Astrocyte of the spinal cord (primary cell): ENCODE results near the gene SOX6.

Experiments
- DNase-seq: peaks from one replicate; pipeline ENCODE4 v3.0.0; 2011; ENCODE audit warnings: low read depth, low spot score
- H3K4me3 ChIP-seq: 2 replicates; pipeline ENCODE4 v1.5.1; 2011; ENCODE audit warnings: low read depth, mild to moderate bottlenecking, low read length, moderate library complexity
- in situ Hi-C: cut with HindIII; loops from 2 replicates; pipeline ENCODE4 v1.10.0; 2017; ENCODE audit warnings: low sequenced_read_pairs
- TF ChIP-seq, protein P1 (sequence below): IDR thresholded peaks from 2 replicates; pipeline ENCODE4 v1.5.1; 2012; ENCODE audit warnings: low read depth, mild to moderate bottlenecking, low read length, inconsistent platforms

Gene SOX6

DNA sequence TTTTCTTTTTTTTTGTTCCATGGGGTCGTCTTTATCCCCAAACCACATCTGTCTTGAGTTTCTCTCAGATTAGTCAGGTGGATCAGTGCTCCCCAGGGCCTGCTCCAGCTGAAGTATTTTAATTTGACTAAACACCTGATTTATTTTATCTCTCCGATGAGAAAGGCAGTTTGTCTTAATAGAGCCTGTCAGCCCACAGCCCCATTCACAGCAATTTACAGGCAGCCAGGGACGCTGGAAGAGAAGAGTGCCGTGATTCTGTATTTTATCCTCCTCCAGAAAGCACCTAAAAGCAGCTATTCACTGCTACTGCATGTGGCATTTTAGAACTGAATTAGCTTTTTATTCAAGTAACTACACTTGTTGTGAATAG is 164.5 kb downstream of the SOX6 start:
- DNase-seq: no peak
- in situ Hi-C loops: no loop called here
- H3K4me3 ChIP-seq: no peak overlapping the region
- TF ChIP-seq, protein P1, sequence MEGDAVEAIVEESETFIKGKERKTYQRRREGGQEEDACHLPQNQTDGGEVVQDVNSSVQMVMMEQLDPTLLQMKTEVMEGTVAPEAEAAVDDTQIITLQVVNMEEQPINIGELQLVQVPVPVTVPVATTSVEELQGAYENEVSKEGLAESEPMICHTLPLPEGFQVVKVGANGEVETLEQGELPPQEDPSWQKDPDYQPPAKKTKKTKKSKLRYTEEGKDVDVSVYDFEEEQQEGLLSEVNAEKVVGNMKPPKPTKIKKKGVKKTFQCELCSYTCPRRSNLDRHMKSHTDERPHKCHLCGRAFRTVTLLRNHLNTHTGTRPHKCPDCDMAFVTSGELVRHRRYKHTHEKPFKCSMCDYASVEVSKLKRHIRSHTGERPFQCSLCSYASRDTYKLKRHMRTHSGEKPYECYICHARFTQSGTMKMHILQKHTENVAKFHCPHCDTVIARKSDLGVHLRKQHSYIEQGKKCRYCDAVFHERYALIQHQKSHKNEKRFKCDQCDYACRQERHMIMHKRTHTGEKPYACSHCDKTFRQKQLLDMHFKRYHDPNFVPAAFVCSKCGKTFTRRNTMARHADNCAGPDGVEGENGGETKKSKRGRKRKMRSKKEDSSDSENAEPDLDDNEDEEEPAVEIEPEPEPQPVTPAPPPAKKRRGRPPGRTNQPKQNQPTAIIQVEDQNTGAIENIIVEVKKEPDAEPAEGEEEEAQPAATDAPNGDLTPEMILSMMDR: no peak

DNA sequence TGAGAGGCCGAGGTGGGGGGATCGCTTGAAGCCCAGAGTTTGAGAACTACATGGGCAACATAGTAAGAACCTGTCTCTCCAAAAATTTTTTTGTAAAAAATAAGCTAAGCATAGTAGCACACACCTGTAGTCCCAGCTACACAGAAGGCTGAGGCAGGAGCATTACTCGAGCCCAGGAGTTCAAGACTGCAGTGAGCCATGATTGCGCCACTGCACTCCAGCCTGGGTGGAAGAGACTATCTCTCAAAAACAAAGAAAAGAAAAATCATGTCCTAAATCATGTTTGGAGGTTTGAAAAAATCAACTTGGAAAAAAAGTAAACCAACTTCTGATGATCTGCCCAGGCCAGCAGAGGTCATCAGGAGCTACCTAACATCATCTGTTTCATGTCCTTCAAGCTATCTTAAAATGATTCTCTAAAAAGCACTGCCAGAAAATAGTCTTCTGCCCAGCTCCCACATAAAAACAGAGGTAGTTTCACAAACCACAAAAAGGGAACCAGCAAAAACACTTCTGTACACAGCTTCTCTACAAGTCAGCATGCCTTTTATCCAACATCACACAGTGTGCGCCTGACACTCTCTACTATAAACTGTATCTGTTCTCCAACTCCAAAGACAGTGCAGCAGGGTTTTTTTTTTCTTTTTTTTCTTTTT is 165.0 kb downstream of the SOX6 start:
- in situ Hi-C loops: no loop called here
- no peak for DNase-seq
- TF ChIP-seq, protein P1: no peak
- no peak overlapping the region for H3K4me3 ChIP-seq

DNA sequence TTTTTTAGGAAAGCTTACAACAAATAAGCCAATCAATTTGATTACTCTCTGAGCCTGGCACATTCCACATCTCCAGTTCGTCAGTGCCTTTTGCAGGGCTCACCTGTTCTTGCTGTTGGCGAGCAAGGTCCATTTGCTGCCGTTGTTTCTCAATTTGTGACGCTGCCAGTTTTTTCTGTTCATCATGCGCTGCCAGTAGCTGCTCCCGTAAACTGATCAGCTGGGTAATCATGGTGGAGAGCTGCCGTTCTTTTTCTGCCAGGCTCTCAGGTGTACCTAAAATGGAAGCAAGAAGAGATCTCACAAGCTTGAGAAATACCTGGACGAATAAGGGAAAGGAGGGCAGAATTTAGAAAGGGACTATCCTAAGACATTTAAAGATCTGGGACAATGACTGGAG is 169.7 kb downstream of the SOX6 start:
- in situ Hi-C loops: no loop called here
- DNase-seq: no peak

DNA sequence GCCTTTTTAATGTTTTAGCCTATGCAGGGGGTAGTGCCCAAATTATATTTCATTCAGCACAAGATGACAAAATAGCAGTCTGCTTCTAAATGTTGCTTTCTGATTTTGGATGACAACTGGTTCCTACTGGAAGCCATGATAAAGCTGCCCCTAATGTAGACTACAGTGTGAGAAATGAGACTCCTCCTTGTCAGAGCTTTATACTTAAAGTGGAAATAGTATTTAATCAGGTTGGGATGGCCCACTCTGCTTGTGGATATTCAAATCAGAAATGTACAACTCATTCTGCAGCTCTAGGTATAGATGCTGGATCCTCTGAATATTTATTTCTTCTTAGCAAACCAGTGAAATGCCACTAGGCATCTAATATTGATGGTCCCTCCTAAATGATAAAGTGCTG is 171.3 kb downstream of the SOX6 start:
- no peak for DNase-seq
- H3K4me3 ChIP-seq: no peak overlapping the region
- TF ChIP-seq, protein P1: no peak
- in situ Hi-C loops: no loop called here

More for the DNA sequence above, 169.7 kb downstream of the SOX6 start:
- TF ChIP-seq, protein P1: no peak
- H3K4me3 ChIP-seq: no peak overlapping the region

DNA sequence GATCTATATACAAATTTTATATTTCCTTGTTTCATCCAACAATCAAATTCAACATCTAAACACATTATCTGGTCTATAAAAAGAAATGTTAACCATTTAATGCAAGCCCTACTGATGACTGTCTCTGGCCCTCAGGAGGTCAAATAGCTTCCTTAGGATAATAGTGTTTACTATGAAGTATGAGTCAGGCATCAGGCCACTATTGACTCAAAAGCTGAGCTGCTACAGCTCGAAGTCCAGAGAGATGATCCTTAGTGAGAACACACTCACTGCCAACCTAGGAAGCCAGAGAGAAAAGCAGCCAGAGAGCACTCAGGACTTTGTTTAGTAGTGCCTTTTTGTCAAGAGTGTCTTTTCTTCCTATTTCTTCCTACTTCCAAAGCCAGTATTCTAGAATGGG is 171.8 kb downstream of the SOX6 start:
- peak; percentile 81 for DNase-seq
- in situ Hi-C loops: no loop called here
- no peak overlapping the region for H3K4me3 ChIP-seq
- TF ChIP-seq, protein P1: no peak

DNA sequence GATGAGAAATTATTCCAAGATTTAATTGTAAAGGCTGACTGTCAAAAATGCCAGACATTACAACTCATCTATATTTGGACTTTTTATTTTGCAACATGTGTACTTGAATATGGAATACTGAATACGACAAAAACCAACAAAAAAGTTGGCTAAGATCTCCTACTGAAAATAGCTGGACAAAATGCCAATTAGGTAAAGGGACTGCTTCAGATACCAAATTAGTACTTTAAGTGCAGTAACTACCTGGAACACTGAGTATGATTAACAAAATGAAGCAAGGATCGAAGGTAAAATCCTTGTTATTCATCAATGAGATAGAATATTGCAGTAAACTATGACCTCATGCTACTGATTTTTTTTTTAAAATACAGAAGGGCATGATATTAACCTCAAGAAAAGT is 173.8 kb downstream of the SOX6 start:
- TF ChIP-seq, protein P1: no peak
- DNase-seq: no peak
- H3K4me3 ChIP-seq: no peak overlapping the region
- in situ Hi-C loops: no loop called here

DNA sequence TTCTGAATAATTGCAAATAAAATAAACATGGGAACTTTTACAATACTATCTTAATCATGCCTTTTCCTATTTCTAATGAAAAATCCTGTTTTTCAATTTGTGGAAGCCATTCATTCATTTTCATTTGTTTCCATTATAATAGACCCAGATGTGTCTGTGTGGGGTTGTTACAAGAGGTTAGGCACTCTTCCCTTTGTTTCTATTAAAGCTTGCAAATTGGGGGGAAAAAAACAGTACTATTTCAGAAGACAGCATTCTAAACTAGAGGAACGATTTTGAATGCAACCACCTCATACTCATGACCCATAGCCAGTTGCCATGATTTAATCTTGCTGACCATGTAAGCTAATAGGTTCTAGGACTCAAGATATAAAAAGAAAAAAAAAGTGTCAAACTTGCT is 175.5 kb downstream of the SOX6 start:
- TF ChIP-seq, protein P1: no peak
- in situ Hi-C loops: no loop called here
- no peak for DNase-seq
- no peak overlapping the region for H3K4me3 ChIP-seq
